Spleen (tissue), 7 donors: ENCODE results near the gene KDELR1.

Experiments
- POLR2A ChIP-seq, 3 donors: fragments of 450-650 bp; IDR thresholded peaks; one replicate each; pipeline ENCODE4 v1.5.1; 2017; ENCODE audit warnings: antibody characterized with exemption in 3 of 3, mild to moderate bottlenecking in 1 of 3
- POLR2AphosphoS5 ChIP-seq, 3 donors: sonication (generic); formaldehyde crosslinking; IDR thresholded peaks; one replicate each; pipeline ENCODE4 v1.5.1; 2017; ENCODE audit warnings: antibody characterized with exemption in 3 of 3
- TF ChIP-seq, protein P1 (sequence below), 11 experiments: fragments of 200-600 bp in 7 of 11; fragments of 450-650 bp in 4 of 11; sonication (generic) in 4 of 11; IDR thresholded peaks in 8 of 11; conservative IDR thresholded peaks in 3 of 11; 1 replicate in 7 of 11; 2 replicates in 4 of 11; pipeline versions ENCODE4 v1.4.0 to v1.8.0; 2016 to 2021; ENCODE audit warnings: antibody characterized with exemption in 11 of 11, inconsistent platforms in 4 of 11, mild to moderate bottlenecking in 1 of 11
- donor health status: DM: no; HTN: no; CAD: no; lungs with moderate emphysema.
- donor health status: DM: no; HTN: no; CAD: no.
- donor health status: DM: no; HTN: no; CAD: no.

DNA sequence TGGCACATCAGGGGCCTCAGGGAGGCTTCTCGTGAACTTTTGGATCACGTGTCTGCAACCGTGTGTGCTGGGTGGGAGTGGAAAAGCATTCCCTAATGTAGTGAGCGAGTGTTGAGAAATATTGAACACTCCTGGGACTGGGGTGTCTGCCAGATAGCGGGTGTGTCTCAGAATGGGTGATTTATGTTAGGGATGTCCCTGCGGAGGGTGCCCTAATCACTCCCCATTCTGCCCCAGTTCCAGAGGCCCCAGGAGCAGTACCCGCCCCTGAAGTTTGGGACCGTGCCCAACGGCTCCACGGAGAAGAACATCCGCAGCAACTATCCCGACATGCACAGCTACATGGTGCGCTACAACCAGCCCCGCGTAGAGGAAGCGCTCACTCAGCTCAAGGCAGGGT lies 30.2 kb upstream of the KDELR1 start:
- TF ChIP-seq, protein P1, sequence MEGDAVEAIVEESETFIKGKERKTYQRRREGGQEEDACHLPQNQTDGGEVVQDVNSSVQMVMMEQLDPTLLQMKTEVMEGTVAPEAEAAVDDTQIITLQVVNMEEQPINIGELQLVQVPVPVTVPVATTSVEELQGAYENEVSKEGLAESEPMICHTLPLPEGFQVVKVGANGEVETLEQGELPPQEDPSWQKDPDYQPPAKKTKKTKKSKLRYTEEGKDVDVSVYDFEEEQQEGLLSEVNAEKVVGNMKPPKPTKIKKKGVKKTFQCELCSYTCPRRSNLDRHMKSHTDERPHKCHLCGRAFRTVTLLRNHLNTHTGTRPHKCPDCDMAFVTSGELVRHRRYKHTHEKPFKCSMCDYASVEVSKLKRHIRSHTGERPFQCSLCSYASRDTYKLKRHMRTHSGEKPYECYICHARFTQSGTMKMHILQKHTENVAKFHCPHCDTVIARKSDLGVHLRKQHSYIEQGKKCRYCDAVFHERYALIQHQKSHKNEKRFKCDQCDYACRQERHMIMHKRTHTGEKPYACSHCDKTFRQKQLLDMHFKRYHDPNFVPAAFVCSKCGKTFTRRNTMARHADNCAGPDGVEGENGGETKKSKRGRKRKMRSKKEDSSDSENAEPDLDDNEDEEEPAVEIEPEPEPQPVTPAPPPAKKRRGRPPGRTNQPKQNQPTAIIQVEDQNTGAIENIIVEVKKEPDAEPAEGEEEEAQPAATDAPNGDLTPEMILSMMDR (IDR thresholded peaks at IDR 0.05 in 8 of 11, conservative IDR thresholded peaks at IDR 0.05 in 3 of 11), result no peak
- TF ChIP-seq POLR2AphosphoS5 (IDR thresholded peaks at IDR 0.05) (no peak), POLR2A (IDR thresholded peaks at IDR 0.05) (no peak)
